ENCODE measurements around the gene RND2. TPM values are rescaled to one million over a fixed set of nuclear protein-coding genes. Genes with fewer than 3 reads are reported as not detected.

The RND2 gene
- total and polyA plus RNA-seq, 2 of the 4 experiments (the other 2 are of a cell fraction), result 1.1 to 1.9 TPM

DNA sequence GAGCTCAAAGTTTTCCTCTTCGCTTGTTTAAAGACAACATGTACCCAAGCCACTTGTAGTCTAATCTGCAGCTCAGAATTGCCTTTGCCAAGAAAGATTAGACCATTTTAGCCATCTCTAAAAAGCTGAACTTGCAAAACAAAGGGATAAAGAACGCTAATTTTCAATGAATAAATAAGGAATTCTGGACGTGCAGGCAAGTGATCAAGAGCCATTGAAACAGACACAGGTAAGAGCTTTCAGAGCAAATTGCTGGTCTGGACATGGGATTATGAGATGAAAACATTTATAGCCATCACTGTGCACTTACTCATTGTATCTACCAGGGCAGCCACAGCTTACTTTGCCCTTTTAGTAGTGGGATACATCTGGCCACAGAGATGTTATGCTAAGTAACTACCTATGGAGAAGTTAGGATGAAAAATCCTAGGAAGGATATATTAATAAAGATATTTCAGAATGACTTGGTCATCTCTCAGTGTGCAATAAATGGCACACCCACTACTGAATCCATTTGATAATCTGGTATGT lies 44.4 kb downstream of the RND2 start:
- Histone ChIP-seq H2AK9ac (replicated peaks; ENCODE audit: low read depth, low read length, poor library complexity) (no peak overlapping the region), H3K9me3 (ENCODE audit: control insufficient read depth, insufficient read depth, low read length) (no peaks in the 10 kb centered on the region), H3K14ac (replicated peaks; ENCODE audit: low read depth, low read length) (no peak overlapping the region), H4K8ac (ENCODE audit: low read depth in 2 of 2, low read length in 2 of 2) (no peak overlapping the region), H2BK5ac (ENCODE audit: low read depth, low read length, poor library complexity, severe bottlenecking) (no peak overlapping the region), H3K9me1 (ENCODE audit: insufficient read depth, low read length) (peaks cover 2% of the 10 kb centered on the region; the same call in 1 of the 2 replicates), H3K56ac (ENCODE audit: extremely low read depth, insufficient read depth, low read length) (no peak overlapping the region), H2AK5ac (ENCODE audit: low read depth, low read length) (no peak overlapping the region), H2AFZ (replicated peaks; ENCODE audit: low read length, poor library complexity) (no peak overlapping the region), H2BK120ac (ENCODE audit: low read depth, low read length) (no peak overlapping the region), H2BK20ac (ENCODE audit: low read depth, low read length) (no peak overlapping the region), H4K20me1 (ENCODE audit: insufficient read depth, low read length) (no peaks in the 10 kb centered on the region), H3K4me3 (ENCODE audit: insufficient read depth, low read depth, low read length) (no peak overlapping the region), H3K4me1 (ENCODE audit: control insufficient read depth, insufficient read depth, low read length) (no peaks in the 10 kb centered on the region), H3K27ac (ENCODE audit: insufficient read depth, low read length) (no peak overlapping the region), H3K4me2 (ENCODE audit: low read depth, low read length) (no peak overlapping the region), H3K18ac (ENCODE audit: low read depth, low read length) (no peak overlapping the region), H3K79me1 (ENCODE audit: low read depth in 1 of 2, low read length in 2 of 2) (no peaks in the 10 kb centered on the region), H2BK15ac (ENCODE audit: low read depth, low read length) (no peak overlapping the region), H3K27me3 (ENCODE audit: control insufficient read depth, insufficient read depth, low read length) (no peaks in the 10 kb centered on the region), H4K91ac (ENCODE audit: insufficient read depth, low read depth, low read length) (no peak overlapping the region), H3K9ac (ENCODE audit: low read depth, low read length) (no peak overlapping the region), H3K4ac (ENCODE audit: low read depth, low read length) (no peak overlapping the region), H4K5ac (ENCODE audit: low read depth, low read length) (no peak overlapping the region), H3K23ac (ENCODE audit: low read depth, low read length) (no peak overlapping the region), H3K36me3 (ENCODE audit: control insufficient read depth, insufficient read depth, low read length) (peaks cover 3% of the 10 kb centered on the region; the same call in 1 of the 2 replicates)
- DNase-seq (no peak), ATAC-seq (ENCODE audit: low read depth) (no peak)
- no TSS peak for BruUV-seq (replicated peaks)
- ChIA-PET POLR2A (ENCODE audit: unreplicated experiment) (no interaction called here), CTCF (interaction anchor here (0.5 to 1.0 kb wide), 2 partner anchors 12 to 52 kb away, joined by 3 read pairs; no protein-coding TSS in a partner anchor)
- in situ Hi-C loops (cut with MboI; ENCODE audit: low sequenced_read_pairs), result loop anchor here (25.0 kb wide), 1 partner anchor 107 kb away; the partner anchor contains the start of gene AARSD1
- dilution Hi-C loops (cut with HindIII; ENCODE audit: low sequenced_read_pairs, unreplicated experiment), result no loop called here
- TF ChIP-seq SMC3 (IDR thresholded peaks at IDR 0.05; ENCODE audit: low read depth, low read length) (no peak), RAD21 (IDR thresholded peaks at IDR 0.05; ENCODE audit: low read length) (no peak), FOS (IDR thresholded peaks at IDR 0.05; ENCODE audit: low read depth, low read length) (no peak), BHLHE40 (IDR thresholded peaks at IDR 0.05; ENCODE audit: low read depth, low read length) (no peak)
- TF ChIP-seq, protein P1, sequence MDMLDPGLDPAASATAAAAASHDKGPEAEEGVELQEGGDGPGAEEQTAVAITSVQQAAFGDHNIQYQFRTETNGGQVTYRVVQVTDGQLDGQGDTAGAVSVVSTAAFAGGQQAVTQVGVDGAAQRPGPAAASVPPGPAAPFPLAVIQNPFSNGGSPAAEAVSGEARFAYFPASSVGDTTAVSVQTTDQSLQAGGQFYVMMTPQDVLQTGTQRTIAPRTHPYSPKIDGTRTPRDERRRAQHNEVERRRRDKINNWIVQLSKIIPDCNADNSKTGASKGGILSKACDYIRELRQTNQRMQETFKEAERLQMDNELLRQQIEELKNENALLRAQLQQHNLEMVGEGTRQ (IDR thresholded peaks at IDR 0.05; ENCODE audit: low read depth, low read length), result no peak
- TF ChIP-seq, protein P2, sequence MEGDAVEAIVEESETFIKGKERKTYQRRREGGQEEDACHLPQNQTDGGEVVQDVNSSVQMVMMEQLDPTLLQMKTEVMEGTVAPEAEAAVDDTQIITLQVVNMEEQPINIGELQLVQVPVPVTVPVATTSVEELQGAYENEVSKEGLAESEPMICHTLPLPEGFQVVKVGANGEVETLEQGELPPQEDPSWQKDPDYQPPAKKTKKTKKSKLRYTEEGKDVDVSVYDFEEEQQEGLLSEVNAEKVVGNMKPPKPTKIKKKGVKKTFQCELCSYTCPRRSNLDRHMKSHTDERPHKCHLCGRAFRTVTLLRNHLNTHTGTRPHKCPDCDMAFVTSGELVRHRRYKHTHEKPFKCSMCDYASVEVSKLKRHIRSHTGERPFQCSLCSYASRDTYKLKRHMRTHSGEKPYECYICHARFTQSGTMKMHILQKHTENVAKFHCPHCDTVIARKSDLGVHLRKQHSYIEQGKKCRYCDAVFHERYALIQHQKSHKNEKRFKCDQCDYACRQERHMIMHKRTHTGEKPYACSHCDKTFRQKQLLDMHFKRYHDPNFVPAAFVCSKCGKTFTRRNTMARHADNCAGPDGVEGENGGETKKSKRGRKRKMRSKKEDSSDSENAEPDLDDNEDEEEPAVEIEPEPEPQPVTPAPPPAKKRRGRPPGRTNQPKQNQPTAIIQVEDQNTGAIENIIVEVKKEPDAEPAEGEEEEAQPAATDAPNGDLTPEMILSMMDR (conservative IDR thresholded peaks at IDR 0.05; ENCODE audit: low read depth, low read length), result no peak
- intact Hi-C loops (cut with micrococcal nuclease), result no loop called here
- 100% methylated on average over 1 of the region's 3 CpGs; no CpG with 5 or more reads in 1 of the 2 experiments for WGBS, 2 experiments (ENCODE audit: extremely low coverage in 2 of 2, insufficient read length in 1 of 2)

Data from IMR-90 (cell line).